Activated CD8-positive, alpha-beta T cell treated with anti-CD3 and anti-CD28 coated beads, Interleukin-2, amount 10 ng/mL, durations not matched to agents 7 days and 5 days (primary cell): ENCODE data around the gene OR5L1. TPM values are rescaled to one million over a fixed set of nuclear protein-coding genes. Genes with fewer than 3 reads are reported as not detected.

ENCODE experiments used
- ATAC-seq: fragments of 150-1000 bp; cut with Tn5 transposase; one replicate; pipeline ENCODE4 v1.10.0; 2021; ENCODE audit warnings: moderate library complexity
- CTCF ChIA-PET: fragments of 350-600 bp; sonication (Branson Sonifier 250); formaldehyde crosslinking; loops from one replicate; lab custom pipeline; 2021; ENCODE audit warnings: antibody characterized with exemption; lab: Charles Lee
- POLR2A ChIA-PET: fragments of 350-600 bp; sonication (Branson Sonifier 250); formaldehyde crosslinking; loops from one replicate; lab custom pipeline; 2021; ENCODE audit warnings: antibody characterized with exemption; lab: Charles Lee
- DNase-seq: peaks from one replicate; pipeline ENCODE4 v3.0.0-alpha.2; 2020
- H3K27ac Mint-ChIP-seq: one replicate; pipeline ENCODE4 v1.8.0; 2021; ENCODE audit warnings: mild to moderate bottlenecking, mixed read lengths
- H3K27me3 Mint-ChIP-seq: one replicate; pipeline ENCODE4 v1.8.0; 2021; ENCODE audit warnings: low read depth, mixed read lengths
- H3K36me3 Mint-ChIP-seq: one replicate; pipeline ENCODE4 v1.8.0; 2021; ENCODE audit warnings: low read depth, mixed read lengths
- H3K4me1 Mint-ChIP-seq: one replicate; pipeline ENCODE4 v1.8.0; 2021; ENCODE audit warnings: low read depth, mixed read lengths
- H3K4me3 Mint-ChIP-seq: one replicate; pipeline ENCODE4 v1.8.0; 2021; ENCODE audit warnings: mild to moderate bottlenecking, mixed read lengths
- H3K9me3 Mint-ChIP-seq: one replicate; pipeline ENCODE4 v1.8.0; 2022; ENCODE audit warnings: mixed read lengths; ENCODE audit not compliant: insufficient read depth
- total RNA-seq, 2 experiments: library from RNA; stranded (reverse); gene quantifications; one replicate each; pipeline ENCODE4 v1.2.3, GENCODE V29; 2021

Gene OR5L1
- total RNA-seq, result not detected

- H3K9me3 Mint-ChIP-seq, result peaks cover 14% of the 10 kb centered on the region
- H3K4me1 Mint-ChIP-seq, result no peaks in the 10 kb centered on the region
- no peaks in the 10 kb centered on the region for H3K27me3 Mint-ChIP-seq
- H3K4me3 Mint-ChIP-seq, result no peak within 1 kb of the TSS
- ChIA-PET CTCF (no interaction called here), POLR2A (no interaction called here)
- H3K36me3 Mint-ChIP-seq, result no peaks in the 10 kb centered on the region
- no peak within 1 kb of the TSS for H3K27ac Mint-ChIP-seq
- DNase-seq (no peak), ATAC-seq (no peak)
Observed at GRCh38 chr11:55811067-55811466, at the start of gene OR5L1. Gene OR5L1 (plus strand): TSS chr11:55811367. CDS start chr11:55811467, 100 bp downstream.

GRCh38 chr11:55773138-55773537 lies 38.0 kb upstream of the OR5L1 start, which contains the start of gene OR5D13:
Gene OR5D13 (plus strand): TSS chr11:55773438. CDS start chr11:55773438, 0 bp downstream.
- Mint-ChIP-seq H3K4me3 (no peak within 1 kb of the TSS), H3K9me3 (no peaks in the 10 kb centered on the region), H3K36me3 (no peaks in the 10 kb centered on the region), H3K27ac (no peak within 1 kb of the TSS), H3K27me3 (no peaks in the 10 kb centered on the region), H3K4me1 (no peaks in the 10 kb centered on the region)
- ChIA-PET CTCF (no interaction called here), POLR2A (no interaction called here)
- DNase-seq (no peak), ATAC-seq (no peak)

GRCh38 chr11:55791606-55792005 lies 19.6 kb upstream of the OR5L1 start:
- POLR2A ChIA-PET, result no interaction called here
- Mint-ChIP-seq H3K27me3 (no peaks in the 10 kb centered on the region), H3K4me3 (no peak overlapping the region), H3K4me1 (no peaks in the 10 kb centered on the region), H3K36me3 (no peaks in the 10 kb centered on the region), H3K27ac (no peak overlapping the region), H3K9me3 (peaks cover 6% of the 10 kb centered on the region)
- ATAC-seq (no peak), DNase-seq (no peak)
- CTCF ChIA-PET, result no interaction called here

- no peak overlapping the region for H3K4me3 Mint-ChIP-seq
- CTCF ChIA-PET, result no interaction called here
- no peaks in the 10 kb centered on the region for H3K4me1 Mint-ChIP-seq
- DNase-seq, result no peak
- no peaks in the 10 kb centered on the region for H3K27me3 Mint-ChIP-seq
- POLR2A ChIA-PET, result no interaction called here
- H3K36me3 Mint-ChIP-seq, result no peaks in the 10 kb centered on the region
- ATAC-seq, result no peak
- no peak overlapping the region for H3K27ac Mint-ChIP-seq
- peaks cover 8% of the 10 kb centered on the region for H3K9me3 Mint-ChIP-seq
Observed at GRCh38 chr11:55793321-55793720, 17.8 kb upstream of the OR5L1 start.

GRCh38 chr11:55795256-55795655 lies 15.9 kb upstream of the OR5L1 start, which contains the start of gene OR5D14:
Gene OR5D14 (plus strand): TSS chr11:55795556. CDS start chr11:55795556, 0 bp downstream.
- Mint-ChIP-seq H3K4me1 (no peaks in the 10 kb centered on the region), H3K9me3 (peaks cover 20% of the 10 kb centered on the region), H3K27me3 (no peaks in the 10 kb centered on the region), H3K4me3 (no peak within 1 kb of the TSS), H3K27ac (no peak within 1 kb of the TSS), H3K36me3 (no peaks in the 10 kb centered on the region)
- ChIA-PET CTCF (no interaction called here), POLR2A (no interaction called here)
- DNase-seq, result no peak
- no peak for ATAC-seq

- DNase-seq (no peak), ATAC-seq (no peak)
- ChIA-PET CTCF (no interaction called here), POLR2A (interaction anchor here (0.6 kb wide), 1 partner anchor 106 kb away, joined by 3 read pairs; no protein-coding TSS in a partner anchor)
- no peaks in the 10 kb centered on the region for H3K27me3 Mint-ChIP-seq
- no peaks in the 10 kb centered on the region for H3K36me3 Mint-ChIP-seq
- no peak overlapping the region for H3K27ac Mint-ChIP-seq
- no peaks in the 10 kb centered on the region for H3K4me1 Mint-ChIP-seq
- H3K4me3 Mint-ChIP-seq, result no peak overlapping the region
- peaks cover 25% of the 10 kb centered on the region for H3K9me3 Mint-ChIP-seq
Observed at GRCh38 chr11:55806248-55806647, 4.9 kb upstream of the OR5L1 start.

GRCh38 chr11:55819330-55819729 lies 8.2 kb downstream of the OR5L1 start, which contains the start of gene OR5D18:
Gene OR5D18 (plus strand): TSS chr11:55819630. CDS start chr11:55819630, 0 bp downstream.
- H3K4me1 Mint-ChIP-seq, result no peaks in the 10 kb centered on the region
- CTCF ChIA-PET, result no interaction called here

GRCh38 chr11:55826919-55827318 lies 15.8 kb downstream of the OR5L1 start, which contains the start of gene OR5L2:
Gene OR5L2 (plus strand): TSS chr11:55827219. CDS start chr11:55827219, 0 bp downstream.
- Mint-ChIP-seq H3K9me3 (peaks cover 9% of the 10 kb centered on the region), H3K36me3 (no peaks in the 10 kb centered on the region), H3K27me3 (no peaks in the 10 kb centered on the region), H3K27ac (no peak within 1 kb of the TSS), H3K4me3 (no peak within 1 kb of the TSS), H3K4me1 (no peaks in the 10 kb centered on the region)
- ChIA-PET POLR2A (no interaction called here), CTCF (no interaction called here)
- ATAC-seq (no peak), DNase-seq (no peak)

More at GRCh38 chr11:55819330-55819729, 8.2 kb downstream of the OR5L1 start, which contains the start of gene OR5D18:
- Mint-ChIP-seq H3K27ac (no peak within 1 kb of the TSS), H3K36me3 (no peaks in the 10 kb centered on the region), H3K9me3 (peaks cover 38% of the 10 kb centered on the region), H3K27me3 (no peaks in the 10 kb centered on the region), H3K4me3 (no peak within 1 kb of the TSS)
- ATAC-seq (no peak), DNase-seq (no peak)
- POLR2A ChIA-PET, result no interaction called here

- no peaks in the 10 kb centered on the region for H3K36me3 Mint-ChIP-seq
- ChIA-PET POLR2A (no interaction called here), CTCF (no interaction called here)
- ATAC-seq, result no peak
- H3K4me1 Mint-ChIP-seq, result no peaks in the 10 kb centered on the region
- H3K9me3 Mint-ChIP-seq, result peaks cover 27% of the 10 kb centered on the region
- no peaks in the 10 kb centered on the region for H3K27me3 Mint-ChIP-seq
- no peak within 1 kb of the TSS for H3K27ac Mint-ChIP-seq
- no peak for DNase-seq
- no peak within 1 kb of the TSS for H3K4me3 Mint-ChIP-seq
Observed at GRCh38 chr11:55838452-55838851, 27.3 kb downstream of the OR5L1 start, which contains the start of gene OR5D16. Gene OR5D16 (plus strand): TSS chr11:55838752. CDS start chr11:55838752, 0 bp downstream.

- ChIA-PET CTCF (no interaction called here), POLR2A (no interaction called here)
- Mint-ChIP-seq H3K36me3 (no peaks in the 10 kb centered on the region), H3K9me3 (peaks cover 23% of the 10 kb centered on the region), H3K4me1 (no peaks in the 10 kb centered on the region), H3K4me3 (no peak overlapping the region), H3K27me3 (no peaks in the 10 kb centered on the region), H3K27ac (no peak overlapping the region)
- ATAC-seq (no peak), DNase-seq (no peak)
Observed at GRCh38 chr11:55847453-55847852, 36.3 kb downstream of the OR5L1 start.

- no peak overlapping the region for H3K4me3 Mint-ChIP-seq
- no peaks in the 10 kb centered on the region for H3K27me3 Mint-ChIP-seq
- no peak overlapping the region for H3K27ac Mint-ChIP-seq
- CTCF ChIA-PET, result no interaction called here
- H3K4me1 Mint-ChIP-seq, result no peaks in the 10 kb centered on the region
- peaks cover 23% of the 10 kb centered on the region for H3K9me3 Mint-ChIP-seq
- no peaks in the 10 kb centered on the region for H3K36me3 Mint-ChIP-seq
- no peak for ATAC-seq
- POLR2A ChIA-PET, result no interaction called here
- DNase-seq, result no peak
Observed at GRCh38 chr11:55849037-55849436, 37.9 kb downstream of the OR5L1 start.

- Mint-ChIP-seq H3K27me3 (no peaks in the 10 kb centered on the region), H3K4me1 (no peaks in the 10 kb centered on the region), H3K4me3 (no peak overlapping the region), H3K27ac (no peak overlapping the region), H3K36me3 (no peaks in the 10 kb centered on the region), H3K9me3 (peaks cover 3% of the 10 kb centered on the region)
- no peak for ATAC-seq
- DNase-seq, result no peak
- ChIA-PET POLR2A (no interaction called here), CTCF (no interaction called here)
Observed at GRCh38 chr11:55852141-55852540, 41.0 kb downstream of the OR5L1 start.

GRCh38 chr11:55854704-55855103 lies 43.5 kb downstream of the OR5L1 start:
- H3K36me3 Mint-ChIP-seq, result no peaks in the 10 kb centered on the region
- H3K4me3 Mint-ChIP-seq, result no peak overlapping the region
- POLR2A ChIA-PET, result no interaction called here
- no peaks in the 10 kb centered on the region for H3K27me3 Mint-ChIP-seq
- CTCF ChIA-PET, result no interaction called here
- no peaks in the 10 kb centered on the region for H3K4me1 Mint-ChIP-seq
- ATAC-seq (no peak), DNase-seq (no peak)
- H3K9me3 Mint-ChIP-seq, result peaks cover 18% of the 10 kb centered on the region
- H3K27ac Mint-ChIP-seq, result no peak overlapping the region
